BE2C (cell line): Measurements from ENCODE around the gene THAP4.
"Not testable (repeated sequence)": the region's sequence is repeated elsewhere in the genome, so short reads cannot be mapped to it uniquely, and the experiment has no call there.

ENCODE experiments used
- DNase-seq: peaks from one replicate; pipeline ENCODE4 v3.0.0-alpha.2; 2020
- H3K27me3 ChIP-seq: fragments of 250-450 bp; sonication (Bioruptor Pico); 2 replicates; pipeline ENCODE4 v1.5.1; 2020; ENCODE audit warnings: mild to moderate bottlenecking
- H3K36me3 ChIP-seq: fragments of 250-450 bp; sonication (Bioruptor Pico); 2 replicates; pipeline ENCODE4 v1.5.1; 2020; ENCODE audit warnings: mild to moderate bottlenecking
- H3K4me1 ChIP-seq: fragments of 250-450 bp; sonication (Bioruptor Pico); 2 replicates; pipeline ENCODE4 v1.5.1; 2020
- H3K4me3 ChIP-seq: 2 replicates; pipeline ENCODE4 v1.5.1; 2011; ENCODE audit warnings: low read depth, low read length
- H3K9me3 ChIP-seq: fragments of 250-450 bp; sonication (Bioruptor Pico); 2 replicates; pipeline ENCODE4 v1.5.1; 2020
- CTCF ChIP-seq: IDR thresholded peaks from 2 replicates; pipeline ENCODE4 v1.5.1; 2012; ENCODE audit warnings: mild to moderate bottlenecking, low read depth, low read length

The THAP4 gene

GRCh38 chr2:241570961-241571581 lies 65.9 kb downstream of the THAP4 start:
- no peaks in the 10 kb centered on the region for H3K36me3 ChIP-seq
- H3K4me3 ChIP-seq = no peak overlapping the region
- no peaks in the 10 kb centered on the region for H3K4me1 ChIP-seq
- no peaks in the 10 kb centered on the region for H3K27me3 ChIP-seq
- no peaks in the 10 kb centered on the region for H3K9me3 ChIP-seq
- no peak for DNase-seq
- TF ChIP-seq CTCF = no peak

DNA sequence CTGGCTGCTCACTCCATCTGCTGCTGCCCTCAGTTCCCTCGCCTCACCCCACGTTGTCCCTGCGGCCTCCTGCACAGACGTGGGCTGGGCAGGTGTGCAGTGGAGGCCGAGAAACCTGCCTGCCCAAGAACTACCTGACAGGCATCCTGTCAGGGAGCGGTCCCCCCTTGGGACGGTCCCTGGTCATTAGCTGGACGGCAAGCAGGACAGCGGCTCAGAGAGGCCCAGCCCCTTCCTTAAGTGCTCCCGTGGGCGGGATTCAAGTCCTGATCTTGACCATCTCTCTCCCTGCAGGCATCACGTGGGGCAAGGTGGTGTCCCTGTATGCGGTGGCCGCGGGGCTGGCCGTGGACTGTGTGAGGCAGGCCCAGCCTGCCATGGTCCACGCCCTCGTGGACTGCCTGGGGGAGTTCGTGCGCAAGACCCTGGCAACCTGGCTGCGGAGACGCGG lies 67.1 kb downstream of the THAP4 start:
- DNase-seq = no peak
- Histone ChIP-seq H3K27me3 (no peaks in the 10 kb centered on the region), H3K36me3 (no peaks in the 10 kb centered on the region), H3K4me3 (no peak overlapping the region), H3K4me1 (peaks cover 4% of the 10 kb centered on the region), H3K9me3 (no peaks in the 10 kb centered on the region)
- no peak for TF ChIP-seq CTCF

DNA sequence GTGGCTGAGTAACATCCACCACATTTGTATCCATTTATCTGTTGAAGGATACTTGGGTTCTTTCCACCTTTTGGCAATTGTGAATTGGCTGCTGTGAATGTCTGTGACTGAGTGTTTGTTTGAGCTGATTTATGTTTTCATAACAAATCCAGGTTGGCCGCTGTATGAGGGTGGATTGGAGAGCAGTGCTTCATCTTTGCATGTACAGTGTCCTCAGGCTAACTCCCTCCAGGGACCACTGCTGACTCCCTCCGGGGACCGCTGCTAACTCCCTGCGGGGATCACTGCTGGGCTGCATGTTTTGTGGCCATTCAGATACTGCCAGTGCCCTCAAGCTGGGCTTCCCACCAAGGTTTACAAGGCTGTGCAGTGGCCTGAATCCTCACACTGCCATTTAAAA lies 68.2 kb downstream of the THAP4 start:
- Histone ChIP-seq H3K27me3 (no peaks in the 10 kb centered on the region), H3K4me1 (peaks cover 12% of the 10 kb centered on the region), H3K4me3 (no peak overlapping the region), H3K9me3 (no peaks in the 10 kb centered on the region), H3K36me3 (no peaks in the 10 kb centered on the region)
- TF ChIP-seq CTCF = no peak
- DNase-seq = no peak

- no peak overlapping the region for H3K4me3 ChIP-seq
- no peaks in the 10 kb centered on the region for H3K36me3 ChIP-seq
- H3K27me3 ChIP-seq = no peaks in the 10 kb centered on the region
- no peak for DNase-seq
- peaks cover 21% of the 10 kb centered on the region for H3K4me1 ChIP-seq
- TF ChIP-seq CTCF = no peak
- H3K9me3 ChIP-seq = no peaks in the 10 kb centered on the region
Observed at GRCh38 chr2:241567776-241568175, 69.2 kb downstream of the THAP4 start.

DNA sequence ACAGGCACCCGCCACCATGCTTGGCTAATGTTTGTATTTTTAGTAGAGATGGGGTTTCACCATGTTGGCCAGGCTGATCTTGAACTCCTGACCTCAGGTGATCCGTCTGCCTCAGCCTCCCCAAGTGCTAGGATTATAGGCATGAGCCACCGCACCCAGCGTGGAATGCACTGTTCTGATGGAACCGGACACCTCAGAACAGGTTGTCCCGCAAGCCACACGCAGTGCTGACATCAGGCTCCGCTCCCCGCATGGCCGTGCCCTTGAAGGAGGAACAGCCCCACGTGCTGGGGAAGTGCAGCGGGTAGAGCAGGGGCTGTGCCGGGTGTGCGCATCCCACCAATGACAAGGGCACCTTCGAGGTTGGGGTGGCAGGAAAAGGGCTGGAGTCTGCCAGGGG lies 69.7 kb downstream of the THAP4 start:
- not testable (repeated sequence) for H3K4me3 ChIP-seq, DNase-seq, H3K27me3 ChIP-seq, H3K9me3 ChIP-seq, H3K36me3 ChIP-seq
- H3K4me1 ChIP-seq = peaks cover 26% of the 10 kb centered on the region

DNA sequence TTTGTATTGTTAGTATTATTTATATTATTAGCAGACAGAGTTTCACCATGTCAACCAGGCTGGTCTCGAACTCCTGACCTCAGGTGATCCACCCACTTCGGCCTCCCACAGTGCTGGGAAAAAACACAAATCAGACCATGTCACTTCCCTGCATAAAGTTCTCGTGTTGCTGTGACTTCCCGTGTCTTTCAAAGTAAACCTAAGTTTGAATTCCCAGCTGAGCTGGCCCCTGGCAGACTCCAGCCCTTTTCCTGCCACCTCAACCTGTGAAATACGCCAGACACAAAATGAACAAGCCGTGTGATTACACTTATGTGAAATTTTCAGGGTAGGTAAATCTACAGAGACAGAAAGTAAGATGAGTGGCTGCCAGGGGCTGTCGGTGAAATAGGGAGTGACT lies 70.5 kb downstream of the THAP4 start:
- H3K4me3 ChIP-seq = no peak overlapping the region
- H3K27me3 ChIP-seq = no peaks in the 10 kb centered on the region
- no peaks in the 10 kb centered on the region for H3K36me3 ChIP-seq
- no peaks in the 10 kb centered on the region for H3K9me3 ChIP-seq
- DNase-seq = no peak
- H3K4me1 ChIP-seq = peaks cover 33% of the 10 kb centered on the region
- no peak for TF ChIP-seq CTCF

DNA sequence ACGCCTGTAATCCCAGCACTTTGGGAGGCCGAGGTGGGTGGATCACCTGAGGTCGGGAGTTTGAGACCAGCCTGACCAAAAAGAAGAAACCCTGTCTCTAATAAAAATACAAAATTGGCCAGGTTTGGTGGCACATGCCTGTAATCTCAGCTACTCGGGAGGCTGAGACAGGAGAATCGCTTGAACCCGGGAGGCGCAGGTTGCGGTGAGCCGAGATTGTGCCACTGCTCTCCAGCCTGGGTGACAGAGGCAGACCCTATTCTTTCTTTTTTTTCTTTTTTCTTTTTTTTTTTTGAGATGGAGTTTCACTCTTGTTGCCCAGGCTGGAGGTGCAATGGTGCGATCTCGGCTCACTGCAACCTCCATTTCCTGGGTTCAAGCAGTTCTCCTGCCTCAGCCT lies 70.9 kb downstream of the THAP4 start:
- H3K4me1 ChIP-seq = peaks cover 33% of the 10 kb centered on the region
- not testable (repeated sequence) for H3K27me3 ChIP-seq, H3K36me3 ChIP-seq, H3K4me3 ChIP-seq, H3K9me3 ChIP-seq, DNase-seq
